ENCODE data around the gene CLDN4. TPM values are rescaled to one million over a fixed set of nuclear protein-coding genes. Genes with fewer than 3 reads are reported as not detected.

CLDN4 gene
- total and polyA plus RNA-seq, 2 donors (not counting 3 experiments of a cell fraction or from before 2014, with no cell fraction given), result 0.13 to 0.15 TPM

DNA sequence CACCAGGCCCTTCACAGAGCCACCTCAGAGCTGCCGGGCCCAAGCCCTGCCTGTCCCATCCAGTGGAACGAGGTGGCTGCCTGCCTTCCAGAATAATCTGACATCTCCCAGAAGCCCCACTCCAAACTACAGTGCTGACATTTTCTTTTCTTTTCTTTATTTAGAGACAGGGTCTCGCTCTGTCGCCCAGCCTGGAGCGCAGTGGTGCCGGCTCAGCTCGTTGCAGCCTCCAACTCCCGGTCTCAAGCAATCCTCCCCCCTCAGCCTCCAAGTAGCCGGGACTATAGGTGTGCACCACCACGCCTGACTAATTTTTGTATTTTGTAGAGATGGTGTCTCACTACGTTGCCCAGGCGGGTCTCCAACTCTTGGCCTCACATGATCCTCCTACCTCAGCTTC lies 30.5 kb downstream of the CLDN4 start:
- TF ChIP-seq POLR2A (IDR thresholded peaks at IDR 0.05; ENCODE audit: low read depth, low read length) (no peak), FOS (IDR thresholded peaks at IDR 0.05; ENCODE audit: borderline replicate concordance, insufficient read depth, low read length) (no peak), EZH2 (IDR thresholded peaks at IDR 0.05; ENCODE audit: borderline replicate concordance, low read depth, low read length, severe bottlenecking) (no peak), POLR2AphosphoS5 (IDR thresholded peaks at IDR 0.05; ENCODE audit: insufficient read depth, low read depth, low read length) (no peak), JUN (IDR thresholded peaks at IDR 0.05; ENCODE audit: borderline replicate concordance, insufficient read depth, insufficient read length, low read depth) (no peak), MYC (IDR thresholded peaks at IDR 0.05; ENCODE audit: low read depth, low read length) (no peak), GATA2 (IDR thresholded peaks at IDR 0.05; ENCODE audit: insufficient read depth, insufficient read length, low read depth, low read length) (no peak)
- TF ChIP-seq, protein P1, sequence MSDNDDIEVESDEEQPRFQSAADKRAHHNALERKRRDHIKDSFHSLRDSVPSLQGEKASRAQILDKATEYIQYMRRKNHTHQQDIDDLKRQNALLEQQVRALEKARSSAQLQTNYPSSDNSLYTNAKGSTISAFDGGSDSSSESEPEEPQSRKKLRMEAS (IDR thresholded peaks at IDR 0.05; ENCODE audit: insufficient read depth, insufficient read length), result no peak
- TF ChIP-seq, protein P2, sequence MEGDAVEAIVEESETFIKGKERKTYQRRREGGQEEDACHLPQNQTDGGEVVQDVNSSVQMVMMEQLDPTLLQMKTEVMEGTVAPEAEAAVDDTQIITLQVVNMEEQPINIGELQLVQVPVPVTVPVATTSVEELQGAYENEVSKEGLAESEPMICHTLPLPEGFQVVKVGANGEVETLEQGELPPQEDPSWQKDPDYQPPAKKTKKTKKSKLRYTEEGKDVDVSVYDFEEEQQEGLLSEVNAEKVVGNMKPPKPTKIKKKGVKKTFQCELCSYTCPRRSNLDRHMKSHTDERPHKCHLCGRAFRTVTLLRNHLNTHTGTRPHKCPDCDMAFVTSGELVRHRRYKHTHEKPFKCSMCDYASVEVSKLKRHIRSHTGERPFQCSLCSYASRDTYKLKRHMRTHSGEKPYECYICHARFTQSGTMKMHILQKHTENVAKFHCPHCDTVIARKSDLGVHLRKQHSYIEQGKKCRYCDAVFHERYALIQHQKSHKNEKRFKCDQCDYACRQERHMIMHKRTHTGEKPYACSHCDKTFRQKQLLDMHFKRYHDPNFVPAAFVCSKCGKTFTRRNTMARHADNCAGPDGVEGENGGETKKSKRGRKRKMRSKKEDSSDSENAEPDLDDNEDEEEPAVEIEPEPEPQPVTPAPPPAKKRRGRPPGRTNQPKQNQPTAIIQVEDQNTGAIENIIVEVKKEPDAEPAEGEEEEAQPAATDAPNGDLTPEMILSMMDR (IDR thresholded peaks at IDR 0.05; ENCODE audit: extremely low read depth in 1 of 2, insufficient read depth in 1 of 2, low read depth in 1 of 2, low read length in 2 of 2), result no peak
- H3K4me1 ChIP-seq (ENCODE audit: control insufficient read depth, extremely low read depth, insufficient read depth, low read length), result no peaks in the 10 kb centered on the region
- DNase-seq (ENCODE audit: low read depth, low spot score) (no peak), FAIRE-seq (no peak)
- no peak overlapping the region for H3K4me2 ChIP-seq (ENCODE audit: insufficient read depth, low read length)
- no peaks in the 10 kb centered on the region for H3K27me3 ChIP-seq (ENCODE audit: control insufficient read depth in 2 of 2, insufficient read depth in 2 of 2, low read length in 2 of 2)
- no peaks in the 10 kb centered on the region for H3K79me2 ChIP-seq (ENCODE audit: control insufficient read depth, insufficient read depth, low read length)
- H3K36me3 ChIP-seq (ENCODE audit: control insufficient read depth in 2 of 2, extremely low read depth in 1 of 2, insufficient read depth in 2 of 2, low read length in 2 of 2), result no peaks in the 10 kb centered on the region
- dilution Hi-C loops (cut with MboI; ENCODE audit: extremely low pct_ligation_motif_present, low sequenced_read_pairs), result no loop called here
- no peaks in the 10 kb centered on the region for H3K9me3 ChIP-seq (replicated peaks; ENCODE audit: control insufficient read depth, insufficient read depth, low read length)
- H2AFZ ChIP-seq (ENCODE audit: low read depth, low read length), result no peak overlapping the region
- ChIA-PET CTCF (no interaction called here), POLR2A (no interaction called here)
- intact Hi-C loops (cut with micrococcal nuclease), result no loop called here
- H3K9me1 ChIP-seq (replicated peaks; ENCODE audit: control insufficient read depth, extremely low read depth, insufficient read depth, low read length), result no peaks in the 10 kb centered on the region
- H3K4me3 ChIP-seq (replicated peaks in 1 of 3; ENCODE audit: insufficient read depth in 1 of 3, low read depth in 1 of 3, low read length in 3 of 3), result no peak overlapping the region
- H4K20me1 ChIP-seq (replicated peaks; ENCODE audit: control insufficient read depth, extremely low read depth, insufficient read depth, low read length), result no peaks in the 10 kb centered on the region
- H3K9ac ChIP-seq (replicated peaks; ENCODE audit: extremely low read depth, insufficient read depth, low read length), result no peak overlapping the region
- no peak overlapping the region for H3K27ac ChIP-seq (ENCODE audit: insufficient read depth, low read depth, low read length)
- no TSS peak for BruUV-seq (replicated peaks)
